Measurements from ENCODE around the gene HPCAL1.

- TF ChIP-seq CTCF (conservative IDR thresholded peaks at IDR 0.05; ENCODE audit: low read depth, low read length) = no peak
- no peak for TF ChIP-seq BHLHE40 (IDR thresholded peaks at IDR 0.05; ENCODE audit: low read depth, low read length)
- TF ChIP-seq POLR2A (IDR thresholded peaks at IDR 0.05; ENCODE audit: low read depth, low read length) = no peak
- TF ChIP-seq RAD21 (IDR thresholded peaks at IDR 0.05; ENCODE audit: low read length) = no peak
- TF ChIP-seq, protein P1, sequence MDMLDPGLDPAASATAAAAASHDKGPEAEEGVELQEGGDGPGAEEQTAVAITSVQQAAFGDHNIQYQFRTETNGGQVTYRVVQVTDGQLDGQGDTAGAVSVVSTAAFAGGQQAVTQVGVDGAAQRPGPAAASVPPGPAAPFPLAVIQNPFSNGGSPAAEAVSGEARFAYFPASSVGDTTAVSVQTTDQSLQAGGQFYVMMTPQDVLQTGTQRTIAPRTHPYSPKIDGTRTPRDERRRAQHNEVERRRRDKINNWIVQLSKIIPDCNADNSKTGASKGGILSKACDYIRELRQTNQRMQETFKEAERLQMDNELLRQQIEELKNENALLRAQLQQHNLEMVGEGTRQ (IDR thresholded peaks at IDR 0.05; ENCODE audit: low read depth, low read length) = no peak
- no peak for TF ChIP-seq ELK1 (IDR thresholded peaks at IDR 0.05; ENCODE audit: borderline replicate concordance, low read depth, low read length)
- TF ChIP-seq CHD1 (IDR thresholded peaks at IDR 0.05; ENCODE audit: low read depth, low read length) = no peak
- TF ChIP-seq MXI1 (IDR thresholded peaks at IDR 0.05; ENCODE audit: borderline replicate concordance, low read depth, low read length) = no peak
Observed at GRCh38 chr2:10414591-10414990, 111.9 kb downstream of the HPCAL1 start.
